Head of caudate nucleus (tissue), 42 donors: ENCODE data around the gene POLR3H.

Experiments
- DNase-seq, 42 donors: peaks; one replicate each; pipeline versions ENCODE4 v3.0.0 to v3.0.0-alpha.2; 2020 to 2021; ENCODE audit warnings: mixed read lengths in 7 of 42
- intact Hi-C: fragments of 100-400 bp; cut with DNase I; formaldehyde crosslinking; loops from one replicate; pipeline ENCODE4 v1.15.0; 2022

POLR3H gene

GRCh38 chr22:41504397-41504796 lies 39.9 kb downstream of the POLR3H start:
- intact Hi-C loops: no loop called here
- DNase-seq: peak in 18 of 42 donors; percentile 36 to 80 (median 58)

GRCh38 chr22:41501209-41501608 lies 43.1 kb downstream of the POLR3H start:
- DNase-seq: peak in 19 of 42 donors; percentile 17 to 70 (median 54)
- intact Hi-C loops: no loop called here

- intact Hi-C loops: no loop called here
- no peak for DNase-seq
Measured at GRCh38 chr22:41500303-41500702, 44.0 kb downstream of the POLR3H start.

GRCh38 chr22:41499624-41500280 lies 44.5 kb downstream of the POLR3H start:
- no peak for DNase-seq
- intact Hi-C loops: no loop called here

GRCh38 chr22:41498303-41498835 lies 45.9 kb downstream of the POLR3H start:
- intact Hi-C loops: no loop called here
- DNase-seq: no peak

- no peak for DNase-seq
- intact Hi-C loops: no loop called here
Measured at GRCh38 chr22:41491374-41492100, 52.7 kb downstream of the POLR3H start.

GRCh38 chr22:41488596-41489385 lies 55.5 kb downstream of the POLR3H start:
- intact Hi-C loops: no loop called here
- no peak for DNase-seq

- intact Hi-C loops: no loop called here
- no peak for DNase-seq
Measured at GRCh38 chr22:41488076-41488475, 56.2 kb downstream of the POLR3H start.

- no peak for DNase-seq
- intact Hi-C loops: no loop called here
Measured at GRCh38 chr22:41487037-41487935, 57.0 kb downstream of the POLR3H start.

- intact Hi-C loops: no loop called here
- no peak for DNase-seq
Measured at GRCh38 chr22:41485033-41485432, 59.2 kb downstream of the POLR3H start.

GRCh38 chr22:41482319-41482935 lies 61.8 kb downstream of the POLR3H start:
- intact Hi-C loops: no loop called here
- no peak for DNase-seq

GRCh38 chr22:41481925-41482318 lies 62.3 kb downstream of the POLR3H start:
- intact Hi-C loops: no loop called here
- DNase-seq: no peak

- intact Hi-C loops: no loop called here
- peak in 29 of 42 donors; percentile 11 to 71 (median 37) for DNase-seq
Measured at GRCh38 chr22:41481131-41481830, 63.0 kb downstream of the POLR3H start.

GRCh38 chr22:41480397-41480735 lies 63.9 kb downstream of the POLR3H start:
- peak in 11 of 42 donors; percentile 9 to 51 (median 23) for DNase-seq
- intact Hi-C loops: no loop called here

GRCh38 chr22:41479671-41480396 lies 64.4 kb downstream of the POLR3H start:
- intact Hi-C loops: no loop called here
- peak in 41 of 42 donors; percentile 26 to 92 (median 72) for DNase-seq

GRCh38 chr22:41478891-41479521 lies 65.3 kb downstream of the POLR3H start:
- intact Hi-C loops: no loop called here
- peak in 6 of 42 donors; percentile 10 to 60 (median 23) for DNase-seq

- DNase-seq: no peak
- intact Hi-C loops: no loop called here
Measured at GRCh38 chr22:41478473-41478872, 65.8 kb downstream of the POLR3H start.
